Naive thymus-derived CD4-positive, alpha-beta T cell (primary cell): ENCODE measurements around the gene RTN4R. TPM values are rescaled to one million over a fixed set of nuclear protein-coding genes. Genes with fewer than 3 reads are reported as not detected.
"Not testable (repeated sequence)": the region's sequence is repeated elsewhere in the genome, so short reads cannot be mapped to it uniquely, and the experiment has no call there.

Experiments used
- ATAC-seq: fragments of 150-1000 bp; cut with Tn5 transposase; 2 replicates; pipeline ENCODE4 v1.10.0; 2021; ENCODE audit warnings: mild to moderate bottlenecking, moderate library complexity
- CTCF ChIA-PET: fragments of 350-600 bp; sonication (Branson Sonifier 250); formaldehyde crosslinking; loops from one replicate; lab custom pipeline; 2021; ENCODE audit warnings: antibody characterized with exemption; lab: Charles Lee
- POLR2A ChIA-PET: fragments of 350-600 bp; sonication (Branson Sonifier 250); formaldehyde crosslinking; loops from one replicate; lab custom pipeline; 2021; ENCODE audit warnings: antibody characterized with exemption, inconsistent platforms; lab: Charles Lee
- DNase-seq, 9 donors: peaks; one replicate each; pipeline versions ENCODE4 v3.0.0 to v3.0.0-alpha.2; 2020 to 2022; ENCODE audit warnings: mixed read lengths in 1 of 9
- H3K27ac ChIP-seq: one replicate; pipeline ENCODE4 v1.7.0; 2013; ENCODE audit warnings: mild to moderate bottlenecking, low read depth, low read length, moderate library complexity
- H3K27me3 ChIP-seq, 2 donors: one replicate each; pipeline ENCODE4 v1.7.0; 2013; ENCODE audit warnings: low read length in 2 of 2, mild to moderate bottlenecking in 2 of 2, moderate library complexity in 2 of 2; ENCODE audit not compliant: control insufficient read depth in 2 of 2, insufficient read depth in 2 of 2
- H3K36me3 ChIP-seq, 3 experiments: 1 replicate in 2 of 3; 2 replicates in 1 of 3; pipeline ENCODE4 v1.7.0; 2013; ENCODE audit warnings: low read length in 3 of 3, mild to moderate bottlenecking in 3 of 3, moderate library complexity in 1 of 3; ENCODE audit not compliant: insufficient read depth in 3 of 3, control insufficient read depth in 2 of 3
- H3K4me1 ChIP-seq, 2 donors: one replicate each; pipeline ENCODE4 v1.7.0; 2013; ENCODE audit warnings: low read length in 2 of 2, mild to moderate bottlenecking in 2 of 2, moderate library complexity in 1 of 2; ENCODE audit not compliant: control insufficient read depth in 2 of 2, insufficient read depth in 2 of 2
- H3K4me3 ChIP-seq: 2 replicates; pipeline ENCODE4 v1.7.0; 2013; ENCODE audit warnings: mild to moderate bottlenecking, low read length
- H3K9me3 ChIP-seq, 3 experiments: 1 replicate in 2 of 3; 2 replicates in 1 of 3; pipeline ENCODE4 v1.7.0; 2013; ENCODE audit warnings: low read length in 3 of 3; ENCODE audit not compliant: control insufficient read depth in 2 of 3
- H3K27ac Mint-ChIP-seq, 9 donors: one replicate each; pipeline ENCODE4 v1.8.0; 2020 to 2022; ENCODE audit warnings: mixed read lengths in 9 of 9, mild to moderate bottlenecking in 8 of 9, moderate library complexity in 5 of 9, inconsistent platforms in 2 of 9
- H3K27me3 Mint-ChIP-seq, 5 donors: one replicate each; pipeline ENCODE4 v1.8.0; 2021 to 2022; ENCODE audit warnings: mixed read lengths in 5 of 5, mild to moderate bottlenecking in 1 of 5
- H3K36me3 Mint-ChIP-seq, 5 donors: one replicate each; pipeline ENCODE4 v1.8.0; 2020 to 2022; ENCODE audit warnings: mixed read lengths in 5 of 5, mild to moderate bottlenecking in 3 of 5, inconsistent platforms in 1 of 5
- H3K4me1 Mint-ChIP-seq, 7 donors: one replicate each; pipeline ENCODE4 v1.8.0; 2020 to 2022; ENCODE audit warnings: mixed read lengths in 7 of 7, mild to moderate bottlenecking in 3 of 7, inconsistent platforms in 1 of 7
- H3K4me3 Mint-ChIP-seq, 10 donors: one replicate each; pipeline ENCODE4 v1.8.0; 2020 to 2022; ENCODE audit warnings: mild to moderate bottlenecking in 10 of 10, mixed read lengths in 10 of 10, moderate library complexity in 6 of 10, inconsistent platforms in 2 of 10
- H3K9me3 Mint-ChIP-seq, 11 donors: one replicate each; pipeline ENCODE4 v1.8.0; 2020 to 2022; ENCODE audit warnings: mixed read lengths in 11 of 11, mild to moderate bottlenecking in 4 of 11, inconsistent platforms in 1 of 11, moderate library complexity in 1 of 11
- intact Hi-C, 2 donors: fragments of 100-400 bp; cut with micrococcal nuclease; formaldehyde crosslinking; loops; one replicate each; pipeline ENCODE4 v1.15.1; 2023
- polyA plus RNA-seq, 2 donors: library from polyadenylated mRNA; unstranded; fragments of 300-500 nt; fragmentation: Illumina TruSeq; gene quantifications; one replicate each; pipeline ENCODE4 v1.2.3, GENCODE V29; 2021
- total RNA-seq, 6 experiments: library from RNA in 5 of 6; stranded (reverse) in 5 of 6; gene quantifications; 1 replicate in 5 of 6; 2 replicates in 1 of 6; pipeline ENCODE4 v1.2.3 and lab custom pipeline; 2021 to 2026

Gene RTN4R
- total and polyA plus RNA-seq, 7 experiments from 2014 or later = 0.98 to 2.9 (median 2.0) TPM

- CTCF ChIA-PET, POLR2A ChIA-PET, intact Hi-C loops, H3K9me3 Mint-ChIP-seq, H3K4me1 ChIP-seq, ATAC-seq, H3K27me3 ChIP-seq, H3K36me3 ChIP-seq, H3K4me3 ChIP-seq, H3K9me3 ChIP-seq, H3K4me3 Mint-ChIP-seq, H3K4me1 Mint-ChIP-seq, H3K36me3 Mint-ChIP-seq, H3K27ac ChIP-seq: not testable (repeated sequence)
- peak in 1 of 9 donors; percentile 8 for DNase-seq
- Mint-ChIP-seq H3K27me3 (peaks cover 0 to 21% (median 4%) of the 10 kb centered on the region in 5 donors), H3K27ac (peak overlapping the region in 1 of 9 donors; percentile 75)
These were observed 37.2 kb upstream of the RTN4R start for GRCh38 chr22:20305230-20305893.

GRCh38 chr22:20304646-20305045 lies 36.5 kb upstream of the RTN4R start:
- Mint-ChIP-seq H3K4me1 (peaks cover 0 to 9% (median 4%) of the 10 kb centered on the region in 7 donors), H3K27ac (no peak overlapping the region), H3K27me3 (peaks cover 0 to 21% (median 4%) of the 10 kb centered on the region in 5 donors), H3K9me3 (no peaks in the 10 kb centered on the region), H3K4me3 (no peak overlapping the region), H3K36me3 (no peaks in the 10 kb centered on the region)
- Histone ChIP-seq H3K36me3 (no peaks in the 10 kb centered on the region), H3K9me3 (no peaks in the 10 kb centered on the region), H3K4me3 (no peak overlapping the region), H3K27me3 (no peaks in the 10 kb centered on the region), H3K27ac (no peak overlapping the region), H3K4me1 (peaks cover 0 to 3% of the 10 kb centered on the region in 2 donors)
- intact Hi-C loops = no loop called here
- no peak for ATAC-seq
- peak in 1 of 9 donors; percentile 2 for DNase-seq
- ChIA-PET CTCF (no interaction called here), POLR2A (no interaction called here)

- POLR2A ChIA-PET, H3K27me3 ChIP-seq, ATAC-seq, H3K27ac ChIP-seq, intact Hi-C loops, H3K4me1 Mint-ChIP-seq, H3K36me3 ChIP-seq, H3K9me3 ChIP-seq, H3K9me3 Mint-ChIP-seq, H3K27ac Mint-ChIP-seq, H3K4me3 Mint-ChIP-seq, H3K4me1 ChIP-seq, CTCF ChIA-PET, H3K36me3 Mint-ChIP-seq, H3K4me3 ChIP-seq: not testable (repeated sequence)
- peaks cover 0 to 22% (median 4%) of the 10 kb centered on the region in 5 donors for H3K27me3 Mint-ChIP-seq
- peak in 1 of 9 donors; percentile 3 for DNase-seq
These were observed 35.1 kb upstream of the RTN4R start for GRCh38 chr22:20303229-20303534.

GRCh38 chr22:20302438-20303228 lies 34.5 kb upstream of the RTN4R start:
- Histone ChIP-seq H3K4me3 (no peak overlapping the region), H3K27ac (no peak overlapping the region), H3K9me3 (no peaks in the 10 kb centered on the region), H3K36me3 (no peaks in the 10 kb centered on the region), H3K27me3 (no peaks in the 10 kb centered on the region), H3K4me1 (peaks cover 0 to 3% of the 10 kb centered on the region in 2 donors)
- no peak overlapping the region for H3K27ac Mint-ChIP-seq
- DNase-seq (peak in 1 of 9 donors; percentile 1), ATAC-seq (no peak)
- no peak overlapping the region for H3K4me3 Mint-ChIP-seq
- no peaks in the 10 kb centered on the region for H3K9me3 Mint-ChIP-seq
- POLR2A ChIA-PET = no interaction called here
- CTCF ChIA-PET = no interaction called here
- H3K4me1 Mint-ChIP-seq = peaks cover 0 to 13% (median 5%) of the 10 kb centered on the region in 7 donors
- intact Hi-C loops = no loop called here
- H3K36me3 Mint-ChIP-seq = no peaks in the 10 kb centered on the region
- peaks cover 0 to 26% (median 4%) of the 10 kb centered on the region in 5 donors for H3K27me3 Mint-ChIP-seq

- peak overlapping the region; percentile 63 for H3K4me3 ChIP-seq
- Mint-ChIP-seq H3K4me3 (peak overlapping the region; percentile 41 to 88 (median 75)), H3K9me3 (no peaks in the 10 kb centered on the region), H3K27ac (no peak overlapping the region), H3K27me3 (peaks cover 0 to 27% (median 4%) of the 10 kb centered on the region in 5 donors), H3K4me1 (peaks cover 4 to 11% (median 9%) of the 10 kb centered on the region in 7 donors), H3K36me3 (no peaks in the 10 kb centered on the region)
- H3K27ac ChIP-seq = peak overlapping the region; percentile 45
- ATAC-seq (peak; percentile 57), DNase-seq (peak in 1 of 9 donors; percentile 73)
- intact Hi-C loops = loop anchor here (1.0 to 10.0 kb wide), 10 partner anchors 20 to 405 kb away; partner anchors contain the start of genes ZNF74 (in 2 of the 2), DGCR6L (in 1 of the 2) and TRMT2A (in 1 of the 2)
- no peaks in the 10 kb centered on the region for H3K36me3 ChIP-seq
- POLR2A ChIA-PET = interaction anchor here (1.0 to 1.5 kb wide), 2 partner anchors 20 to 61 kb away, joined by 3 to 5 read pairs; partner anchors contain the start of gene DGCR6L
- CTCF ChIA-PET = no interaction called here
- peaks cover 0 to 3% of the 10 kb centered on the region in 2 donors for H3K4me1 ChIP-seq
- no peaks in the 10 kb centered on the region for H3K27me3 ChIP-seq
- H3K9me3 ChIP-seq = no peaks in the 10 kb centered on the region
These were observed 31.6 kb upstream of the RTN4R start for GRCh38 chr22:20299746-20300136.

- Histone ChIP-seq H3K27me3 (no peaks in the 10 kb centered on the region), H3K36me3 (no peaks in the 10 kb centered on the region), H3K9me3 (no peaks in the 10 kb centered on the region), H3K4me3 (peak overlapping the region; percentile 63), H3K4me1 (peaks cover 0 to 3% of the 10 kb centered on the region in 2 donors), H3K27ac (peak overlapping the region; percentile 60)
- intact Hi-C loops = loop anchor here (1.0 to 10.0 kb wide), 10 partner anchors 20 to 406 kb away; partner anchors contain the start of genes ZNF74 (in 2 of the 2), DGCR6L (in 1 of the 2) and TRMT2A (in 1 of the 2)
- DNase-seq = peak; percentile 80 to 93 (median 92)
- H3K4me3 Mint-ChIP-seq = peak overlapping the region; percentile 72 to 89 (median 82)
- peak; percentile 96 for ATAC-seq
- peaks cover 4 to 11% (median 9%) of the 10 kb centered on the region in 7 donors for H3K4me1 Mint-ChIP-seq
- H3K27me3 Mint-ChIP-seq = peaks cover 0 to 27% (median 4%) of the 10 kb centered on the region in 5 donors
- no peaks in the 10 kb centered on the region for H3K36me3 Mint-ChIP-seq
- CTCF ChIA-PET = no interaction called here
- POLR2A ChIA-PET = interaction anchor here (0.6 to 1.5 kb wide), 4 partner anchors 21 to 265 kb away, joined by 3 to 5 read pairs (median 4); partner anchors contain the start of gene DGCR6L
- peak overlapping the region in 6 of 9 donors; percentile 36 to 79 (median 62) for H3K27ac Mint-ChIP-seq
- H3K9me3 Mint-ChIP-seq = no peaks in the 10 kb centered on the region
These were observed 31.0 kb upstream of the RTN4R start for GRCh38 chr22:20298803-20299745.
